ENCODE results near the gene CCNF. TPM values are rescaled to one million over a fixed set of nuclear protein-coding genes. Genes with fewer than 3 reads are reported as not detected.

CCNF gene
- total and polyA plus RNA-seq, 7 experiments from 2014 or later, result 0.41 to 50.1 (median 3.4) TPM

DNA sequence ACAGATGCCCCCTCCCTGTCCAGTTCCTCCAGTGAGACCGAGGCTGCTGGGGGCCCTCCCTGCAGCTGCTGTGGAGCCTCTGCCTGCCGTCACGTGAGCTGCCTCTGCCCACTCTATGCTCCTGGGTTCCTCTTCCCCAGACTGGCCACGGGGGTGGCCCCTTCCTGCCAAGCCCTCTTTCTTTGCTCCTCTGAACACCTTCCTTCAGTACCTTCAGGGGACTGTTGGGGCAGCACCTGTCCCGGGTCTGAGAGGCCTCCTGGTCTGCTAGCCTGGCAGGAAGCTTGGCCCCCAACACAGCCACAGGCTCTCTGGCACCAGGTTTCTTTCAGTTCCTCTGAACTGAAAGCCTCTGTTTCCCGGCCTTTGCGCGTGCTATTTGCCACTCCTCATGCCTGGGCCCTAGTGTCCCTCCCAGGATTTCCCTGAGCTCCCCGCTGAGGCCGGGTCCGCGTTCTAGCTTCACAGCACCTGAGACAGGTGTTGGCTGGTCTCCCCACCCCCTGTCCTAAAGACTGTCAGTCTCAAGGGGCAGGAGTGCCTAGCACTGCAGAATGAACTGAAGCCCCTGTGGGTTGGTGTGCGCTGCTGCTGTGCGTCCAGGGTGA lies 77.9 kb downstream of the CCNF start:
- Histone ChIP-seq H3K9me3 (ENCODE audit: control insufficient read depth in 2 of 3, low read length in 3 of 3) (no peaks in the 10 kb centered on the region), H3K36me3 (ENCODE audit: control insufficient read depth in 2 of 3, insufficient read depth in 3 of 3, low read length in 3 of 3) (no peaks in the 10 kb centered on the region), H3K4me1 (ENCODE audit: control insufficient read depth in 2 of 2, insufficient read depth in 2 of 2, low read length in 2 of 2) (no peaks in the 10 kb centered on the region), H3K4me3 (ENCODE audit: low read length) (no peak overlapping the region), H3K27ac (ENCODE audit: low read depth, low read length) (no peak overlapping the region), H3K27me3 (ENCODE audit: control insufficient read depth in 2 of 2, insufficient read depth in 2 of 2, low read length in 2 of 2) (no peaks in the 10 kb centered on the region)
- DNase-seq (peak in 2 of 9 donors; percentile 6 to 10), ATAC-seq (peak; percentile 33)
- no peaks in the 10 kb centered on the region for H3K9me3 Mint-ChIP-seq
- H3K36me3 Mint-ChIP-seq, result no peaks in the 10 kb centered on the region
- H3K4me1 Mint-ChIP-seq, result peaks cover 0 to 24% (median 2%) of the 10 kb centered on the region in 7 donors
- ChIA-PET POLR2A (no interaction called here), CTCF (no interaction called here)
- H3K27me3 Mint-ChIP-seq, result peaks cover 0 to under 1% (median 0%) of the 10 kb centered on the region in 5 donors
- no peak overlapping the region for H3K27ac Mint-ChIP-seq
- no peak overlapping the region for H3K4me3 Mint-ChIP-seq
- intact Hi-C loops (cut with micrococcal nuclease), result no loop called here

DNA sequence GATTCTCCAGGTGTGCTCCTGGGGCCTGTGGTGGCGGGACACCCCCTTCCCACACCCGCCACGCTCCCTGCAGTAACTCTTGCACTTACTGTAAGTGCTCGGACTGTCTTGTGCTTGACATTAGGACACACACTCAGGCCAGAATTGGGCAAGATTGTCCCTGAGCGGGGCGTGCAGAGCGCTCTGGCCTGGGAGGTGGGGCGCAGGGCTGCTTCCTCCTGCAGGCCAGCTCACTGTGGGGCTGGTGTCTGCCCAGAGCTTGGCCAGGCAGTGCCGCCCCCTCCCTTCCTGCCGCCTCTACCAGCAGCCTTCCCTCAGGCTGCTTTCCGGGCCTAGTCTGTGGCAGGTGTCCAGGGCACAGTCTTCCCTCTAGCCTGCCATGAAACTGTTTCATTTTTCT lies 78.4 kb downstream of the CCNF start:
- no peak overlapping the region for H3K27ac ChIP-seq (ENCODE audit: low read depth, low read length)
- no peak overlapping the region for H3K4me3 Mint-ChIP-seq
- H3K27ac Mint-ChIP-seq, result no peak overlapping the region
- no peaks in the 10 kb centered on the region for H3K9me3 Mint-ChIP-seq
- H3K36me3 ChIP-seq (ENCODE audit: control insufficient read depth in 2 of 3, insufficient read depth in 3 of 3, low read length in 3 of 3), result no peaks in the 10 kb centered on the region
- CTCF ChIA-PET, result no interaction called here
- no peaks in the 10 kb centered on the region for H3K36me3 Mint-ChIP-seq
- intact Hi-C loops (cut with micrococcal nuclease), result no loop called here
- no peaks in the 10 kb centered on the region for H3K9me3 ChIP-seq (ENCODE audit: control insufficient read depth in 2 of 3, low read length in 3 of 3)
- POLR2A ChIA-PET, result interaction anchor here (1.8 kb wide), 1 partner anchor 13 kb away, joined by 6 read pairs; the partner anchor contains the start of gene AMDHD2
- peak in 1 of 9 donors; percentile 3 for DNase-seq
- H3K4me1 ChIP-seq (ENCODE audit: control insufficient read depth in 2 of 2, insufficient read depth in 2 of 2, low read length in 2 of 2), result no peaks in the 10 kb centered on the region
- H3K27me3 ChIP-seq (ENCODE audit: control insufficient read depth in 2 of 2, insufficient read depth in 2 of 2, low read length in 2 of 2), result no peaks in the 10 kb centered on the region
- peak; percentile 64 for ATAC-seq
- no peak overlapping the region for H3K4me3 ChIP-seq (ENCODE audit: low read length)
- H3K4me1 Mint-ChIP-seq, result peaks cover 5 to 29% (median 6%) of the 10 kb centered on the region in 7 donors
- H3K27me3 Mint-ChIP-seq, result peaks cover 0 to 3% (median 0%) of the 10 kb centered on the region in 5 donors

Small RNAs within 50 kb of the gene (microRNA-seq; reads per million reads assigned to microRNA genes)
- gene MIR6767 (ENCODE audit: borderline microRNAs expressed) (not detected), gene MIR6768 (ENCODE audit: borderline microRNAs expressed) (not detected)

Other genes with a start within 250 kb of the CCNF start
- under 1 TPM in 1 of 5 experiments, not detected in 4; 0.19 TPM for gene CASKIN1, start 232.8 kb upstream of the CCNF start, total RNA-seq
- not detected for gene CASKIN1, start 232.8 kb upstream of the CCNF start, polyA plus RNA-seq
- gene MLST8, start 224.0 kb upstream of the CCNF start, total RNA-seq, result 10 to 100 TPM; 25.1 to 41.2 (median 35.5) TPM
- gene MLST8, start 224.0 kb upstream of the CCNF start, polyA plus RNA-seq, result 10 to 100 TPM; 20.7 to 36.4 TPM
- gene BRICD5, start 218.6 kb upstream of the CCNF start, total RNA-seq, result 10 to 100 TPM in 4 of 5 experiments, 1 to 10 TPM in 1; 5.7 to 44.3 (median 16.0) TPM
- under 1 TPM in 1 of 2 donors, not detected in 1; 0.22 TPM for gene BRICD5, start 218.6 kb upstream of the CCNF start, polyA plus RNA-seq
- gene PGP, start 214.6 kb upstream of the CCNF start, total RNA-seq, result 10 to 100 TPM in 3 of 5 experiments, 1 to 10 TPM in 2; 7.7 to 26.5 (median 20.4) TPM
- gene PGP, start 214.6 kb upstream of the CCNF start, polyA plus RNA-seq, result 10 to 100 TPM in 1 of 2 donors, 1 to 10 TPM in 1; 6.0 to 12.9 TPM
- gene E4F1, start 205.9 kb upstream of the CCNF start, total RNA-seq, result 10 to 100 TPM; 31.3 to 45.6 (median 36.8) TPM
- gene E4F1, start 205.9 kb upstream of the CCNF start, polyA plus RNA-seq, result 10 to 100 TPM; 12.6 to 25.6 TPM
- 1 to 10 TPM in 3 of 5 experiments, under 1 TPM in 2; 0.34 to 3.8 (median 2.2) TPM for gene DNASE1L2, start 193.0 kb upstream of the CCNF start, total RNA-seq
- not detected for gene DNASE1L2, start 193.0 kb upstream of the CCNF start, polyA plus RNA-seq
- 10 to 100 TPM; 19.9 to 29.3 (median 26.8) TPM for gene ECI1, start 177.9 kb upstream of the CCNF start, total RNA-seq
- gene ECI1, start 177.9 kb upstream of the CCNF start, polyA plus RNA-seq, result 10 to 100 TPM; 39.9 to 44.2 TPM
- gene RNPS1, start 161.3 kb upstream of the CCNF start, total RNA-seq, result 100 to 1,000 TPM; 136 to 250 (median 220) TPM
- 100 to 1,000 TPM; 199 to 293 TPM for gene RNPS1, start 161.3 kb upstream of the CCNF start, polyA plus RNA-seq
- 10 to 100 TPM in 1 of 5 experiments, 1 to 10 TPM in 4; 7.0 to 10.0 (median 8.1) TPM for gene ABCA3, start 88.7 kb upstream of the CCNF start, total RNA-seq
- gene ABCA3, start 88.7 kb upstream of the CCNF start, polyA plus RNA-seq, result 1 to 10 TPM; 1.7 to 1.8 TPM
- gene TEDC2, start 30.7 kb downstream of the CCNF start, total RNA-seq, result 10 to 100 TPM in 1 of 5 experiments, 1 to 10 TPM in 1, under 1 TPM in 2, not detected in 1; 0.32 to 16.7 (median 0.71) TPM
- under 1 TPM; 0.39 to 0.84 TPM for gene TEDC2, start 30.7 kb downstream of the CCNF start, polyA plus RNA-seq
- gene NTN3, start 41.9 kb downstream of the CCNF start, total RNA-seq, result not detected
- gene NTN3, start 41.9 kb downstream of the CCNF start, polyA plus RNA-seq, result not detected
- gene TBC1D24, start 45.7 kb downstream of the CCNF start, total RNA-seq, result 10 to 100 TPM in 2 of 5 experiments, 1 to 10 TPM in 3; 5.4 to 13.5 (median 9.2) TPM
- gene TBC1D24, start 45.7 kb downstream of the CCNF start, polyA plus RNA-seq, result 1 to 10 TPM; 1.7 to 2.5 TPM
- 100 to 1,000 TPM in 4 of 5 experiments, 10 to 100 TPM in 1; 98.2 to 303 (median 113) TPM for gene ATP6V0C, start 84.5 kb downstream of the CCNF start, total RNA-seq
- gene ATP6V0C, start 84.5 kb downstream of the CCNF start, polyA plus RNA-seq, result 10 to 100 TPM; 76.5 to 96.9 TPM
- 100 to 1,000 TPM in 4 of 5 experiments, 10 to 100 TPM in 1; 60.0 to 258 (median 112) TPM for gene AMDHD2, start 90.9 kb downstream of the CCNF start, total RNA-seq
- gene AMDHD2, start 90.9 kb downstream of the CCNF start, polyA plus RNA-seq, result 10 to 100 TPM; 15.0 to 22.5 TPM
- gene CEMP1, start 102.0 kb downstream of the CCNF start, total RNA-seq, result 1 to 10 TPM in 3 of 5 experiments, not detected in 2; 1.4 to 3.3 (median 2.8) TPM
- gene CEMP1, start 102.0 kb downstream of the CCNF start, polyA plus RNA-seq, result 1 to 10 TPM; 3.7 to 7.3 TPM
- 10 to 100 TPM; 52.2 to 71.5 (median 58.3) TPM for gene PDPK1, start 108.6 kb downstream of the CCNF start, total RNA-seq
- gene PDPK1, start 108.6 kb downstream of the CCNF start, polyA plus RNA-seq, result 10 to 100 TPM; 30.7 to 43.5 TPM

All from naive thymus-derived CD4-positive, alpha-beta T cell (primary cell).